Ascending aorta (tissue), 2 donors: ENCODE data around the gene WWC2. TPM values are rescaled to one million over a fixed set of nuclear protein-coding genes. Genes with fewer than 3 reads are reported as not detected.

Experiments used
- DNase-seq, 2 donors: peaks; one replicate each; pipeline ENCODE4 v3.0.0-alpha.2; 2019; ENCODE audit warnings: low spot score in 2 of 2
- H3K27ac ChIP-seq, 2 donors: fragments of 200-600 bp; sonication (generic); one replicate each; pipeline ENCODE4 v1.5.1; 2016 to 2017; ENCODE audit warnings: mild to moderate bottlenecking in 1 of 2
- H3K27me3 ChIP-seq: fragments of 200-600 bp; sonication (generic); one replicate; pipeline ENCODE4 v1.5.1; 2017
- H3K36me3 ChIP-seq, 2 donors: fragments of 200-600 bp; sonication (generic); one replicate each; pipeline ENCODE4 v1.5.1; 2016
- H3K4me1 ChIP-seq, 2 donors: fragments of 200-600 bp; sonication (generic); one replicate each; pipeline ENCODE4 v1.5.1; 2016 to 2017; ENCODE audit warnings: mild to moderate bottlenecking in 1 of 2
- H3K4me3 ChIP-seq, 2 donors: fragments of 200-600 bp; sonication (generic); one replicate each; pipeline ENCODE4 v1.5.1; 2016 to 2017; ENCODE audit warnings: mild to moderate bottlenecking in 1 of 2
- H3K9me3 ChIP-seq, 2 donors: fragments of 200-600 bp; sonication (generic); one replicate each; pipeline ENCODE4 v1.5.1; 2016
- intact Hi-C: fragments of 100-400 bp; cut with DNase I; formaldehyde crosslinking; loops from one replicate; pipeline ENCODE4 v1.15.1; 2023
- total RNA-seq: library from RNA; depleted of rRNA; stranded (reverse); fragments of >200 nt; gene quantifications from one replicate; pipeline ENCODE4 v1.1.0, GENCODE V29; 2016
- TF ChIP-seq, protein P1 (sequence below), 3 experiments: fragments of 200-600 bp in 2 of 3; fragments of 450-650 bp in 1 of 3; sonication (generic) in 2 of 3; IDR thresholded peaks; one replicate each; pipeline ENCODE4 v1.5.1; 2016 to 2019; ENCODE audit warnings: antibody characterized with exemption in 3 of 3, mild to moderate bottlenecking in 1 of 3, moderate library complexity in 1 of 3

WWC2 gene
- total RNA-seq, 1 donor from 2014 or later, result 3.8 TPM

DNA sequence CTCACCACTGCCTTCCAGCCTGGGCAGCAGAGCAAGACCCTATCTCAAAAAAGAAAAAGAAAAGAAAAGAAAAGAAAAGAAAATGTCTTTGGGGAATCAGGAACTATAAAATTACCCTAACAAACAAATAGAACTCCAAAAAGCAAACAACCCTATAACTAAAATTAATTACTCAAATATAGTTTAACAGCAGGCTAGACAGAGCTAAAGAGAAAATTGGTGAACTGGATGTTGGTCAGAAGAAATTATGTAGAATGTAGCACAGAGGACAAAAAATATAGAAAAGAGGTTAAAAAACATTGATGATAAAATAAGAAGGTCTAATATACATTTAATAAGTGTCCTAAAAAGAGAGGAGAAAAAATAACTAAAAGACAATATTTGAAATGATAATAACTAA, 27.8 kb upstream of the WWC2 start:
- no peaks in the 10 kb centered on the region for H3K36me3 ChIP-seq
- no peaks in the 10 kb centered on the region for H3K27me3 ChIP-seq
- H3K9me3 ChIP-seq, result no peaks in the 10 kb centered on the region
- H3K4me3 ChIP-seq, result no peak overlapping the region
- no peak for DNase-seq
- no peak overlapping the region for H3K27ac ChIP-seq
- intact Hi-C loops, result loop anchor here (10.0 kb wide), 1 partner anchor 334 kb away; no protein-coding TSS in a partner anchor
- TF ChIP-seq, protein P1, sequence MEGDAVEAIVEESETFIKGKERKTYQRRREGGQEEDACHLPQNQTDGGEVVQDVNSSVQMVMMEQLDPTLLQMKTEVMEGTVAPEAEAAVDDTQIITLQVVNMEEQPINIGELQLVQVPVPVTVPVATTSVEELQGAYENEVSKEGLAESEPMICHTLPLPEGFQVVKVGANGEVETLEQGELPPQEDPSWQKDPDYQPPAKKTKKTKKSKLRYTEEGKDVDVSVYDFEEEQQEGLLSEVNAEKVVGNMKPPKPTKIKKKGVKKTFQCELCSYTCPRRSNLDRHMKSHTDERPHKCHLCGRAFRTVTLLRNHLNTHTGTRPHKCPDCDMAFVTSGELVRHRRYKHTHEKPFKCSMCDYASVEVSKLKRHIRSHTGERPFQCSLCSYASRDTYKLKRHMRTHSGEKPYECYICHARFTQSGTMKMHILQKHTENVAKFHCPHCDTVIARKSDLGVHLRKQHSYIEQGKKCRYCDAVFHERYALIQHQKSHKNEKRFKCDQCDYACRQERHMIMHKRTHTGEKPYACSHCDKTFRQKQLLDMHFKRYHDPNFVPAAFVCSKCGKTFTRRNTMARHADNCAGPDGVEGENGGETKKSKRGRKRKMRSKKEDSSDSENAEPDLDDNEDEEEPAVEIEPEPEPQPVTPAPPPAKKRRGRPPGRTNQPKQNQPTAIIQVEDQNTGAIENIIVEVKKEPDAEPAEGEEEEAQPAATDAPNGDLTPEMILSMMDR (IDR thresholded peaks at IDR 0.05), result no peak
- H3K4me1 ChIP-seq, result no peaks in the 10 kb centered on the region

DNA sequence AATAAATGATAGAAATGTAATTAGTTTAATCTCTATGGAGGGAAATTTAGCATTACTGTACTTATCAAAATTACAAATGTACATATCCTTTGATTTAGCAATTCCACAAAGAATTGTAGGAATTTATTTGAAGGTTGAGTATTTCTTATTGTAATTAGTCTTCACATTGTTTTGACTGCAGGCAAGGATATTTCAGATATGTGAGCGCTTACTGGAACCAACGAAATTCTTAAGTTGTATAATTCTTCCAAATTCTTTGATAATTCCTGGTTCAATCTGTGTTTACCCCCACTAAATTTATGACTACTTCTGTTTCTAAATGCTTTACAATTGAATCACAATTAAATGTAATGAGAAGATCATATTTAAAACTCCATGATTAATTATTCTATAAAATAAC, 26.9 kb upstream of the WWC2 start:
- intact Hi-C loops, result loop anchor here (2.0 to 10.0 kb wide), 2 partner anchors 133 to 333 kb away; no protein-coding TSS in a partner anchor
- DNase-seq, result no peak

DNA sequence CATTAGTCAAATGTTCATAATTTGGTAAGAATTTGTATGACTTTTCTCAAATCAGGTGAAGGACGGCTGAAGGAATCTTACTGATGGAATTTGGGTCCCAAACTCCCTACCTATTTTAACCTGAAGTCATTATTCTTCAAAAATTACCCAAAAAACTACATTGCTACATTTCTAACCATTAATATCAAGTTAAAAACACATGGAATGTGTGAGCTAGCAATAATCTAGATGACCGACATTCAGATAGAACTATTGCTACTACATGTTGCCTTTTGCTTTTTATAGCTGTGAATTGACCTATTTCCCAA, 25.3 kb upstream of the WWC2 start:
- Histone ChIP-seq H3K27ac (no peak overlapping the region), H3K4me3 (no peak overlapping the region), H3K9me3 (no peaks in the 10 kb centered on the region), H3K4me1 (no peaks in the 10 kb centered on the region), H3K27me3 (no peaks in the 10 kb centered on the region), H3K36me3 (no peaks in the 10 kb centered on the region)
- TF ChIP-seq, protein P1 (IDR thresholded peaks at IDR 0.05), result no peak
- DNase-seq, result no peak
- intact Hi-C loops, result loop anchor here (1.0 to 10.0 kb wide), 4 partner anchors 25 to 331 kb away; partner anchors contain the start of gene WWC2

More for the DNA sequence above, 26.9 kb upstream of the WWC2 start:
- Histone ChIP-seq H3K9me3 (no peaks in the 10 kb centered on the region), H3K4me3 (no peak overlapping the region), H3K4me1 (no peaks in the 10 kb centered on the region), H3K27ac (no peak overlapping the region), H3K36me3 (no peaks in the 10 kb centered on the region), H3K27me3 (no peaks in the 10 kb centered on the region)
- TF ChIP-seq, protein P1 (IDR thresholded peaks at IDR 0.05), result no peak

DNA sequence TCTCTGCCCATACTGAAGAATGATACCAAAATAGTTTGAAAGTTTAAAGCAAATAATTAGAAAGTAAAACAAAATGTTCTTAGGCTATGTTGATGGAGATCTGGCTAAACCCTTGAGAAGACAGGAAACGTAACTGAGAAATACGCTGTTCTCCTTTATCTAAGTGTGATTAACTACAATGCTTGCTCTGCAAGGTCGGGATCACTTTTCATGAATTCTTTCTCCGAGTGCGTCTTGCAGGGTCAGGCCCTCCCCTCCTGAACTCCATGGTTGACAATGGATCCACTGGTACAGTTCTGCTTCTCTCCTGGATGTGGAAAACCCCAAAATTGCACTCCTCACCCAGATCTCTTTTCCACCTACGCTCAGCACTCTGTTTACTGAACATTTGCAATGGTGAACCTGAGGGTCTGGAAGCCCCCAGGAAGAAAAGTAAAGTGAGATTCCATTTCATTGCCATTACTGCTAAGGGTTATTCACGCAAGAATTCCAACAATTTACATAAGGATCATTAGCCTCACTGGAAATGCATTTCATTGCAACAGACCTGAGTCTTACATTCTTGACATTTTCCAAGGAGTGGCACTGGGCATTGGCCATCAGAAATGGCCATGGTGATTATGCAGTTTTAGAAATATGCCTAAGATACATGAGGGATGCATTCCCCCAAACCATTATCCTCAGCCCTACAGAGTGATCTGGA, 24.6 kb upstream of the WWC2 start:
- TF ChIP-seq, protein P1 (IDR thresholded peaks at IDR 0.05), result no peak
- no peak overlapping the region for H3K27ac ChIP-seq
- no peaks in the 10 kb centered on the region for H3K9me3 ChIP-seq
- no peak for DNase-seq
- H3K4me3 ChIP-seq, result no peak overlapping the region
- no peaks in the 10 kb centered on the region for H3K27me3 ChIP-seq
- intact Hi-C loops, result loop anchor here (2.0 to 10.0 kb wide), 2 partner anchors 24 to 330 kb away; partner anchors contain the start of gene WWC2
- no peaks in the 10 kb centered on the region for H3K4me1 ChIP-seq
- no peaks in the 10 kb centered on the region for H3K36me3 ChIP-seq

DNA sequence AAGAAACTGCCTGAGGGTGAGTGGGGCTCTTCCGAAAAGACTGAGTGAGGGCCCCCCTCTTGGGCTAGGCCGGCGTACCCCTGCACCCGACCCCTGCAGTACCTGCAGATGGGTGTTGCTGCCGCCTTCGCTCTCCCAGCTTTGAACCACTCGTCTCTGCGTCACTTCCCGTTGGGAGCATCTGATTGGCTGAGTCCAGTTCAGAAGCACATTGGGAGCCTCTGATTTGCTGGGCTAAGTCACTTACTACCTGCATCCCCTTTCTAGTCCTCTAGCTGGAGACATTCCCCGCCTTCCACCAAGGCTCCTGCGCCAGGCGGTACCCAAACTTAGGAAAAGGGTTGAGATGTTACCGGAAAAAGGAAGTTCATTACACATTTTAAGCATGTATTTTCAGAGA, 20.4 kb upstream of the WWC2 start:
- TF ChIP-seq, protein P1 (IDR thresholded peaks at IDR 0.05), result no peak
- Histone ChIP-seq H3K4me1 (no peaks in the 10 kb centered on the region), H3K36me3 (no peaks in the 10 kb centered on the region), H3K27me3 (no peaks in the 10 kb centered on the region), H3K4me3 (no peak overlapping the region), H3K27ac (no peak overlapping the region), H3K9me3 (no peaks in the 10 kb centered on the region)
- intact Hi-C loops, result loop anchor here (10.0 kb wide), 1 partner anchor 326 kb away; no protein-coding TSS in a partner anchor
- no peak for DNase-seq
